ENCODE results near the gene ATE1. TPM values are rescaled to one million over a fixed set of nuclear protein-coding genes. Genes with fewer than 3 reads are reported as not detected.
"Not testable (repeated sequence)": the region's sequence is repeated elsewhere in the genome, so short reads cannot be mapped to it uniquely, and the experiment has no call there.

The ATE1 gene
- total and polyA plus RNA-seq, 7 donors = 12.5 to 49.6 (median 31.4) TPM

DNA sequence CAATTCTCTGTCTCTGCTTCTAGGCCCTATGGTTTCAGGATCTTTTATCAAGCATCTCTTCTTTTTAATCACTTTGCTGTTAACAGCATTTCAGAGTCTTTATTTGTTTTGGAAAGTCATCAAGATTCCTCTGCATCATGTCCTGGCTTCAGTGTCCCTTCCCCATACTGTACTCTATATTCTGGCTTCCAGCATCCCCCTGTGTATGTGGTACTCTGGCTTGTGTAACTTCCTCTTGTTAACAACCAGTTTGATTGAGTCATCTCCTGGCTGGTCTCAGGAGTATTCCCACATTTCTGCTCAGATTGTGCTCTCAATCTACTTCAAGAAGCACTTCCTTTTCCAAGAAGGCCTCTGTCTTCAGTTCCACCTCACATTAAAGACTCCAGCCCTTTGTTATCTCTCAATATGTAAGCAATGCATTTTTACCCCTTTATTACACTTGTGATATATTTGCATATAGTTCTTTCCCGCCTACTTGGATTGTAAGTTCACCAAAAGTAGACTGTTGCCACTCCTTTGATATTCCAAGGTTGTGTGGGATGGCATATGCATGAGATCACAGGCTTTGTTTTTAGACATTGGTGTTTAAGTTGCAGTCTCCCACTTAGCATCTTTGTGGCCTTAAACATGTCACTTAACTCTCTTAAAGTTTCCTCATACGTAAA is 15.1 kb upstream of the ATE1 start:
- H3K36me3 ChIP-seq = no peaks in the 10 kb centered on the region
- H3K4me3 ChIP-seq = no peak overlapping the region
- 57 to 65% methylated on average over 2 of the region's 2 CpGs for WGBS, 2 donors
- H3K9me3 ChIP-seq = no peaks in the 10 kb centered on the region
- peak overlapping the region in 3 of 4 donors; percentile 50 to 70 (median 66) for H3K27ac ChIP-seq
- no peak for DNase-seq
- no peaks in the 10 kb centered on the region for H3K27me3 ChIP-seq
- intact Hi-C loops (cut with DNase I) = no loop called here
- TF ChIP-seq EP300 (IDR thresholded peaks at IDR 0.05) (no peak), POLR2AphosphoS5 (IDR thresholded peaks at IDR 0.05) (peak in 2 of 4 donors; percentile 38 to 52), POLR2A (IDR thresholded peaks at IDR 0.05) (no peak)
- TF ChIP-seq, protein P1, sequence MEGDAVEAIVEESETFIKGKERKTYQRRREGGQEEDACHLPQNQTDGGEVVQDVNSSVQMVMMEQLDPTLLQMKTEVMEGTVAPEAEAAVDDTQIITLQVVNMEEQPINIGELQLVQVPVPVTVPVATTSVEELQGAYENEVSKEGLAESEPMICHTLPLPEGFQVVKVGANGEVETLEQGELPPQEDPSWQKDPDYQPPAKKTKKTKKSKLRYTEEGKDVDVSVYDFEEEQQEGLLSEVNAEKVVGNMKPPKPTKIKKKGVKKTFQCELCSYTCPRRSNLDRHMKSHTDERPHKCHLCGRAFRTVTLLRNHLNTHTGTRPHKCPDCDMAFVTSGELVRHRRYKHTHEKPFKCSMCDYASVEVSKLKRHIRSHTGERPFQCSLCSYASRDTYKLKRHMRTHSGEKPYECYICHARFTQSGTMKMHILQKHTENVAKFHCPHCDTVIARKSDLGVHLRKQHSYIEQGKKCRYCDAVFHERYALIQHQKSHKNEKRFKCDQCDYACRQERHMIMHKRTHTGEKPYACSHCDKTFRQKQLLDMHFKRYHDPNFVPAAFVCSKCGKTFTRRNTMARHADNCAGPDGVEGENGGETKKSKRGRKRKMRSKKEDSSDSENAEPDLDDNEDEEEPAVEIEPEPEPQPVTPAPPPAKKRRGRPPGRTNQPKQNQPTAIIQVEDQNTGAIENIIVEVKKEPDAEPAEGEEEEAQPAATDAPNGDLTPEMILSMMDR (IDR thresholded peaks at IDR 0.05) = no peak
- peaks cover 0 to 24% (median 16%) of the 10 kb centered on the region in 4 donors for H3K4me1 ChIP-seq

DNA sequence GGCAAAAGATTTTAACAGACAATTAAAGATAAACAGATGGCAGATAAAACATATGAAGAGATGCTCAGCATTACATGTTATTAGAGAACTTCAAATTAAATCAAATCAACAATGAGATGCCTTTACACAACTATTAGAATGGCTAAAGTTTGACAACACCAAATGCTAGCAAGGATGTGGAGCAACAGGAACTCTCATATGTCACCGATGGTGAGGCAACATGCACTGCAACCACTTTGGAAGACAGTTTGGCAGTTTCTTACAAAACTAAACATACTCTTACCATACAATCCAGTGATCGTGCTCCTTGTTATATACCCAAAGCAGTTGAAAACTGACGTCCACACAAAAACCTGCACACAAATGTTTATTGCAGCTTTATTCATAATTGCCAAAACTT is 13.7 kb upstream of the ATE1 start:
- TF ChIP-seq, protein P1 (IDR thresholded peaks at IDR 0.05) = no peak
- TF ChIP-seq EP300 (IDR thresholded peaks at IDR 0.05) (no peak), POLR2A (IDR thresholded peaks at IDR 0.05) (no peak), POLR2AphosphoS5 (IDR thresholded peaks at IDR 0.05) (no peak)
- 64 to 91% methylated on average over 3 of the region's 3 CpGs for WGBS, 2 donors

DNA sequence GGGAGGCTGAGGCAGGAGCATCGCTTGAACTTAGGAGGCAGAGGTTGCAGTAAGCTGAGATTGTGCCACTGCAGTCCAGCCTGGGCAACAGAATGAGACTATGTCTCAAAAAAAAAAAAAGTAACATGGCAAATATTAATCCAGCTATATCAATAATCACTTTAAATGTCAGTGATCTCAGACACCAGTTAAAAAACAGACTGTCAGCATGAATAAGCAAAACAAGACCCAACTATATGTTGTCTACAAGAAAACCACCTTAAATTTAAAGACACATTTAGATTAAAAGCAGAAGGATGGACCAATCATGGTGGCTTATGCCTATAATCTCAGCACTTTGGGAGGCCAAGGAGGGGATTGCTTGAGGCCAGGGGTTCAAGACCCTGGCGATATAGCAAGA is 8.5 kb upstream of the ATE1 start:
- intact Hi-C loops (cut with DNase I) = no loop called here
- no peaks in the 10 kb centered on the region for H3K36me3 ChIP-seq
- H3K27ac ChIP-seq = no peak overlapping the region
- no peaks in the 10 kb centered on the region for H3K9me3 ChIP-seq
- 68 to 93% methylated on average over 2 of the region's 2 CpGs for WGBS, 2 donors
- H3K4me1 ChIP-seq = peaks cover 0 to 15% (median 11%) of the 10 kb centered on the region in 4 donors
- H3K4me3 ChIP-seq = no peak overlapping the region
- H3K27me3 ChIP-seq = no peaks in the 10 kb centered on the region
- TF ChIP-seq EP300 (IDR thresholded peaks at IDR 0.05) (no peak), POLR2AphosphoS5 (IDR thresholded peaks at IDR 0.05) (no peak), POLR2A (IDR thresholded peaks at IDR 0.05) (no peak)
- TF ChIP-seq, protein P1 (IDR thresholded peaks at IDR 0.05) = no peak
- DNase-seq = no peak

More for the DNA sequence above, 13.7 kb upstream of the ATE1 start:
- intact Hi-C loops (cut with DNase I) = no loop called here
- no peak for DNase-seq
- H3K4me1 ChIP-seq = peaks cover 0 to 24% (median 16%) of the 10 kb centered on the region in 4 donors
- no peak overlapping the region for H3K4me3 ChIP-seq
- peak overlapping the region in 1 of 4 donors; percentile 70 for H3K27ac ChIP-seq
- H3K9me3 ChIP-seq = no peaks in the 10 kb centered on the region
- H3K27me3 ChIP-seq = no peaks in the 10 kb centered on the region
- H3K36me3 ChIP-seq = no peaks in the 10 kb centered on the region

DNA sequence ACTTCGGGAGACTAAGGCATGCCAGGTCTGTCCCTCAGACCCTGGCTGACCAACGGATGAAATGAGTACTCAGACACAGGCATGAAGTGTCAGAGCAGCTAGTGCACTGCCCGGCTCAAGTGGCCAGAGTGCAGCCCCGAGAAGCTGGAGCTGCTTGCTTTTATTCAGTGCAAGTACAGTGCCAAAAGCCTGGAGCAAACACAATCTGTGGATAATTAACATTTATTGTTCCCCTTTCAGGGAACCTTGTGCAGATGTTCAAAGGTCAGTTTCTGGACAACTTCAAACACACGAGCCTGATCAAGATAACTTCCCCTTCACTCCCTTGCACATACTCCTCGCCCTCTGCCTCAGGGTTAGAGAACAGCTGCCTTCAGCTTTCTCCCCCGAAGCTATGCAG is 7.9 kb upstream of the ATE1 start:
- H3K27me3 ChIP-seq = no peaks in the 10 kb centered on the region
- DNase-seq = no peak
- intact Hi-C loops (cut with DNase I) = no loop called here
- no peaks in the 10 kb centered on the region for H3K9me3 ChIP-seq
- 9 to 51% methylated on average over 7 of the region's 7 CpGs for WGBS, 2 donors
- peaks cover 0 to 20% (median 11%) of the 10 kb centered on the region in 4 donors for H3K4me1 ChIP-seq
- H3K4me3 ChIP-seq = no peak overlapping the region
- TF ChIP-seq EP300 (IDR thresholded peaks at IDR 0.05) = no peak
- peak in 1 of 4 donors; percentile 25 for TF ChIP-seq POLR2AphosphoS5 (IDR thresholded peaks at IDR 0.05)
- H3K36me3 ChIP-seq = no peaks in the 10 kb centered on the region
- peak overlapping the region in 2 of 4 donors; percentile 17 to 25 for H3K27ac ChIP-seq

DNA sequence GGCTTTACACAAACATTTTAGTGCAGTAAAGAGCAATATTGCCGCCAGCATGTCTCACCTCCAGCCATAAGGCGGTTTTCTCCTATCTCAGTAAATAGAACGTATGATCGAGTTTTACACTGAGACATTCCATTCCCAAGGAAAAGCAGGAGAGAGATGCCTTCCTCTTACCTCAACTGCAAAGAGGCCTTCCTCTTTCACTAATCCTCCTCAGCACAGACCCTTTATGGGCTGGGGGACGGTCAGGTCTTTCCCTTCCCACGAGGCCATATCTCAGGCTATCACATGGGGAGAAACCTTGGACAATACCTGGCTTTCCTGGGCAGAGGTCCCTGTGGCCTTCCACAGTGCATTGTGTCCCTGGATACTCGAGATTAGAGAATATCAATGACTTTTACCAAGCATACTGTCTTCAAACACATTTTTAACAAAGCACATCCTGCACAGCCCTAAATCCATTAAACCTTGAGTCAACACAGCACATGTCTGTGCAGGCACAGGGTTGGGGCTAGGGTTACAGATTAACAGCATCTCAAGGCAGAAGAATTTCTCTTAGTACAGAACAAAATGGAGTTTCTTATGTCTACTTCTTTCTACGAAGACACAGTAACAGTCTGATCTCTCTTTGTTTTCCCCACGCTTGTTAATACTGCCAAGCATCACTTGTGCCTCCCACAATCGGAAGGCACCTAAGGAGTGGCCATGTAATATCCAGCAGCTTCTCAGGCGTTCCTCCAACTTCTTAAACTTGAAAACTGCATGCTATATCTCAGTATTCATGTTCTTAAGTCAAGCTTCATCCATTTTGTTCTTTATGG is 2.6 kb upstream of the ATE1 start:
- H3K4me1 ChIP-seq = peaks cover 3 to 45% (median 23%) of the 10 kb centered on the region in 4 donors
- H3K27me3 ChIP-seq; H3K4me3 ChIP-seq; intact Hi-C loops (cut with DNase I); H3K9me3 ChIP-seq; DNase-seq; H3K36me3 ChIP-seq: not testable (repeated sequence)
- peak overlapping the region in 2 of 4 donors; percentile 51 to 98 for H3K27ac ChIP-seq
- 25 to 66% methylated on average over 11 of the region's 11 CpGs for WGBS, 2 donors

DNA sequence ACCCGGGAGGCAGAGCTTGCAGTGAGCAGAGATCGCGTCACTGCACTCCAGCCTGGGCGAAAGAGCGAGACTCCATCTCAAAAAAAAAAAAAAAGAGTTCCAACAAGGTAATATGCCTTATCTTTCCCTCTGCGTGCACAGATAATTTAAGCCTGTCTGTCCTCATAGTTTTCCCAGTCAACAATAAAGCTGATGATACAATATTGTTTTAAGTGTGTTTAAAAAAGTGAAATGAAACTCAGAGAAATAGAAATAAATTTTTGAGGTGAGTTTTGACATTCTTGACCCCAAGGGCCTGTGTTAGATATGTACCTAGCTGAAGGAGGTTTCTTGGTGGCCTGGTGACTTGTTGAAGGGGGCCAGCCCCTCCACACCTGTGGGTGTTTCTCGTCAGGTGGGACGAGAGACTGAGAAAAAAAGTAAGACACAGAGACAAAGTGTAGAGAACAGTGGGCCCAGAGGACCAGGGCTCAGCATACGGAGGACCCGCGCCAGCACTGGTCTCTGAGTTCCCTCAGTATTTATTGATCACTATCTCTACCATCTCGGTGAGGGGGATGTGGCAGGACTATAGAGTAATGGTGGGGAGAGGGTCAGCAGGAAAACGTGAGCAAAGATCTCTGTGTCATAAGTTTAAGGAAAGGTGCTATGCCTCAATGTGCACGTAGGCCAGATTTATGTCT is 1.9 kb upstream of the ATE1 start:
- not testable (repeated sequence) for H3K4me3 ChIP-seq, H3K27me3 ChIP-seq, H3K9me3 ChIP-seq, DNase-seq, H3K36me3 ChIP-seq
- Histone ChIP-seq H3K4me1 (peaks cover 3 to 41% (median 18%) of the 10 kb centered on the region in 4 donors), H3K27ac (peak overlapping the region in 2 of 4 donors; percentile 51 to 98)
- WGBS, 2 donors = 62 to 81% methylated on average over 14 of the region's 14 CpGs
- intact Hi-C loops (cut with DNase I) = loop anchor here (5.0 kb wide), 3 partner anchors 43 to 123 kb away; no protein-coding TSS in a partner anchor

Measured in sigmoid colon (tissue), 7 donors.